HG03575 (cell line): ENCODE data around the gene SMIM41.

Source experiments
- ATAC-seq: cut with Tn5 transposase; IDR thresholded peaks from one replicate; pipeline ENCODE4 v1.9.1; 2021; ENCODE audit not compliant: unreplicated experiment, insufficient number of reproducible peaks, low FRiP score; ENCODE audit errors: extremely low read depth

SMIM41 gene

GRCh38 chr12:52152905-52153317 is 73.4 kb downstream of the SMIM41 start:
- ATAC-seq: no peak

GRCh38 chr12:52155048-52155868 is 75.8 kb downstream of the SMIM41 start:
- ATAC-seq: no peak

- ATAC-seq: no peak
Observed at GRCh38 chr12:52156311-52156710, 76.8 kb downstream of the SMIM41 start.

GRCh38 chr12:52156757-52157565 is 77.5 kb downstream of the SMIM41 start:
- ATAC-seq: no peak

- ATAC-seq: no peak
Observed at GRCh38 chr12:52157566-52158150, 78.2 kb downstream of the SMIM41 start.
